ENCODE measurements around the gene ZNF385A. TPM values are rescaled to one million over a fixed set of nuclear protein-coding genes. Genes with fewer than 3 reads are reported as not detected.

The ZNF385A gene
- total and polyA plus RNA-seq, 9 of the 15 experiments (the other 6 are each of a cell fraction or from before 2014, with no cell fraction given) = 1.0 to 111 (median 7.7) TPM

- Histone ChIP-seq H3K9me3 (replicated peaks; ENCODE audit: control insufficient read depth, insufficient read depth, low read depth, low read length) (no peaks in the 10 kb centered on the region), H3K27me3 (ENCODE audit: control insufficient read depth in 2 of 2, insufficient read depth in 2 of 2, low read length in 2 of 2) (no peaks in the 10 kb centered on the region), H3K79me2 (ENCODE audit: control insufficient read depth, insufficient read depth, low read length) (no peaks in the 10 kb centered on the region), H3K27ac (ENCODE audit: extremely low read depth, low read depth, low read length) (peak overlapping the region; percentile 73), H4K20me1 (replicated peaks; ENCODE audit: control insufficient read depth, insufficient read depth, low read length) (no peaks in the 10 kb centered on the region), H3K9ac (ENCODE audit: insufficient read depth in 1 of 2, low read depth in 2 of 2, low read length in 2 of 2) (peak overlapping the region; percentile 46 to 61), H2AFZ (ENCODE audit: low read depth, low read length) (peak overlapping the region; percentile 93), H3K9me1 (ENCODE audit: control insufficient read depth, insufficient read depth, low read length) (no peaks in the 10 kb centered on the region), H3K4me3 (no peak overlapping the region), H3K36me3 (ENCODE audit: control insufficient read depth, insufficient read depth, low read length) (no peaks in the 10 kb centered on the region), H3K4me2 (ENCODE audit: insufficient read depth, low read length) (peak overlapping the region; percentile 1; the same call in 1 of the 2 replicates), H3K4me1 (replicated peaks in 1 of 2; ENCODE audit: control insufficient read depth in 2 of 2, insufficient read depth in 2 of 2, low read length in 2 of 2) (peaks cover 30 to 74% of the 10 kb centered on the region in 2 experiments)
- BruUV-seq (replicated peaks) = no TSS peak
- WGBS (ENCODE audit: insufficient coverage, low coverage, missing lambda C conversion rate) = 45% methylated on average over 2 of the region's 3 CpGs
- DNase-seq (ENCODE audit: extremely low read depth in 1 of 4, low spot score in 3 of 4) (peak in 1 of 4 experiments; percentile 38), FAIRE-seq (no peak), ATAC-seq (no peak; the same call in 2 of the 3 replicates)
- intact Hi-C loops (cut with micrococcal nuclease) = no loop called here
- ChIA-PET CTCF (ENCODE audit: low intra/inter-chr PET ratio) (no interaction called here), POLR2A (interaction anchor here (0.6 to 2.0 kb wide), 4 partner anchors 18 to 48 kb away, joined by 3 to 6 read pairs (median 4); no protein-coding TSS in a partner anchor)
- in situ Hi-C loops (cut with MboI) = no loop called here
- TF ChIP-seq ZBTB9 (CRISPR knock-in tag; IDR thresholded peaks at IDR 0.05) (0 out of 2 replicates have a peak, but pooled peaks have one; percentile 56), ZBTB17 (CRISPR knock-in tag; IDR thresholded peaks at IDR 0.05) (peak; percentile 67; the same call in 1 of the 2 replicates), ID3 (CRISPR knock-in tag; IDR thresholded peaks at IDR 0.05) (no peak), ID3 (tag; IDR thresholded peaks at IDR 0.05) (0 out of 2 replicates have a peak, but pooled peaks have one; percentile 30), ATF2 (CRISPR knock-in tag; IDR thresholded peaks at IDR 0.05) (no peak), ZNF592 (IDR thresholded peaks at IDR 0.05) (peak; percentile 62; the same call in 1 of the 2 replicates), ZNF57 (CRISPR knock-in tag; IDR thresholded peaks at IDR 0.05) (no peak), ZFX (CRISPR knock-in tag; IDR thresholded peaks at IDR 0.05) (peak; percentile 62), ZC3H8 (IDR thresholded peaks at IDR 0.05) (no peak), MAZ (CRISPR knock-in tag; conservative IDR thresholded peaks at IDR 0.05 in 1 of 2, IDR thresholded peaks at IDR 0.05 in 1 of 2) (peak in 1 of 2 experiments; percentile 23; a peak in 1 of 4 replicates), ZNF695 (CRISPR knock-in tag; IDR thresholded peaks at IDR 0.05) (0 out of 2 replicates have a peak, but pooled peaks have one; percentile 12), NFIC (IDR thresholded peaks at IDR 0.05) (peak; percentile 91), YY1 (IDR thresholded peaks at IDR 0.05; ENCODE audit: borderline replicate concordance in 1 of 3, control insufficient read depth in 1 of 3, extremely low read depth in 1 of 3, insufficient read depth in 3 of 3, insufficient read length in 1 of 3, insufficient replicate concordance in 2 of 3, low read depth in 1 of 3, low read length in 2 of 3) (peak in 1 of 3 experiments; percentile 15), ZNF134 (CRISPR knock-in tag; conservative IDR thresholded peaks at IDR 0.05) (no peak)
Measured at GRCh38 chr12:54429014-54429471, 44.5 kb upstream of the ZNF385A start.
